HK-2 (cell line): ENCODE measurements around the gene DSG2.
A peak's percentile ranks its signal among the peaks of the same experiment; 100 is the strongest.

Experiments
- DNase-seq: peaks from one replicate; pipeline ENCODE4 v3.0.0-alpha.2; 2018; ENCODE audit not compliant: unreplicated experiment

DSG2 gene

DNA sequence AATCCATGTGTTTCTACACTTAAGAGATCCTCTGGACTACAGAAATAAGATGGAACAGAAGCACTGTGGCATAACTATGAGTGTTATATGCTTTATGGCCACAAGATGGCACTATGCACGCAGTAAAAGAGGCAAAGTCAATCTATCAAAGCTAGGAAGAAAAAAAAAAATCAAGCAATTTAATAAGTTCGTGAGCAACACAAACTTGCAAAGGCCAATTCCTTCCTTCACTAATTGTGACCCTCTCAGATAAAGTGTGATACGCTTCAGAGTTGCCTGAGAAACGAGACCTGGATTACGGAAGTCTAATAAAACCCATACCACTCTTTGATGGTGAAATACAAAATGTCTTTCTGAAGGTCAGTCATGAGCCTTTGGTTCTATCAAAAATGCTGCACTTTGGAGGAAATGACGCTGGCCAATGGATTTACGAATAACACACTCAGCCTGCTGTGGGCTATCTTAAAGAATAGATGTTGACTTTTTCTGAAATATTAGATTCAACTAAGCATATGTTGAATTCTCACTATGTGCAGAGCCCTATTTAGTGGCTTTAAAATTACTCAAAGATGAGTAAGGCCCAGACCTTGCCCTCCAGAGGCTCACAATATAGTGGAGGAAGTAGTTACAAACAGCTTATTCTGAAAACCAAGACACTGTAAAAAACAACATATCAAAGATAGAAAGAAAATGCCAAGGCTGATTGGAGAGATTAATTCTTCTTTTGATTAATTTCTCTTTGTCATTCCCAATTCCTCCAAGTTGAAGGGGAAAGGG lies 58.2 kb downstream of the DSG2 start:
- DNase-seq = peak; percentile 18

DNA sequence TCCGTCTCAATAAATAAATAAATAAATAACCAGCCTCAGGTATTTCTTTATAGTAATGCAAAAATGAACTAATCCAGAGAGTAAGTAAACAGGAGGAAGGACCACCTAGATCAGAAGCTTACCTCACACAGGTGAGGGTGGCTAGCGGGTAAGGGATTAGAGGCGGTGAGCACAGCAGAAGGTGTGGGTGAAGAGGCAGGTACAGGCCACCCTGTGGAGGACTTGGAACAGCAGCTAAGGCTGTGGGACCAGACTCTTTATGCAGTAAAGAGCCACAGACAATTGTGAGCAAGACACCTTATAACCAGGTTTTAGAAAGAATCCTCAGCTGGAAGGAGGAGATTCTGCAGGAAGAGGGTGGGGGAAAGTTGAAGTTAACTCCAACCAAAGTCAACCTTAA lies 59.5 kb downstream of the DSG2 start:
- no peak for DNase-seq

DNA sequence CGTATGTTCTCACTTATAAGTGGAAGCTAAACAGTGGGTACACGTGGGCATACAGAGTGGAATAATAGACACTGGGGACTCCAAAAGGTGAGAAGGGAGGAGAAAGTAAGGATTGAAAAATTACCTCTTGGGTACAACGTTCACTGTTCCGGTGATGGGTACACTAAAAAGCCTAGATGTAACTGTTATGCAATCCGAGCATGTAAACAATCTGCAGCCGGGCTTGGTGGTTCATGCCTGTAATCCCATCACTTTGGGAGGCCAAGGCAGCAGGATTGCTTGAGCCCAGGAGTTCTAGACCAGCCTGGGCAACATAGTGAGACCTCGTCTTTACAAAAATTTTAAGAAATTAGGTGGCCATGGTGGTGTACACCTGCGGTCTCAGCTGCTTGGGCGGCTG lies 60.6 kb downstream of the DSG2 start:
- DNase-seq = no peak

GRCh38 chr18:31562726-31563125 lies 64.7 kb downstream of the DSG2 start:
- no peak for DNase-seq

GRCh38 chr18:31563778-31564177 lies 65.8 kb downstream of the DSG2 start:
- no peak for DNase-seq

GRCh38 chr18:31565345-31565744 lies 67.4 kb downstream of the DSG2 start:
- no peak for DNase-seq

- no peak for DNase-seq
These were observed 68.0 kb downstream of the DSG2 start for GRCh38 chr18:31565782-31566512.

GRCh38 chr18:31566576-31567306 lies 68.8 kb downstream of the DSG2 start:
- no peak for DNase-seq

DNA sequence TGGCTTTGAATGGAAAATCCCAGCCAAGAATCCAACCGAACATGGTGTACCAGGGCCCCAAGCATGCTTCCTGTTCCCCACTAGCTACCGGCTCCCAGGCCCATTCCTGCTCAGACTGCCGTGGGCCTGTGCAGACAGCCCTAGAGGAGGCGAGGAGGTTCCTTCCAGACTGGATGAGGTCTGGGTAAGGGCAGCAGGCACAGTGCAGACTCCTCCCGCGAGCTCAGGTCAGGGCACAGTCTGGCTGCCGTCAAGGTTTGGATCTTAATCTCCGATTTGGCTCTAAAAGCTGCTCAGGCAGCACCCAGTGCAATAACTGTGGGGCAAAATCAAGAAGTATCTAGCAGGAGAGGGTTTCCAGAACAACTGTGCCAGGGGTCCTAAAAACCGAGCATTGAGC lies 74.4 kb downstream of the DSG2 start:
- no peak for DNase-seq

GRCh38 chr18:31573051-31573450 lies 75.1 kb downstream of the DSG2 start:
- DNase-seq = no peak

GRCh38 chr18:31574359-31574758 lies 76.4 kb downstream of the DSG2 start:
- DNase-seq = no peak

DNA sequence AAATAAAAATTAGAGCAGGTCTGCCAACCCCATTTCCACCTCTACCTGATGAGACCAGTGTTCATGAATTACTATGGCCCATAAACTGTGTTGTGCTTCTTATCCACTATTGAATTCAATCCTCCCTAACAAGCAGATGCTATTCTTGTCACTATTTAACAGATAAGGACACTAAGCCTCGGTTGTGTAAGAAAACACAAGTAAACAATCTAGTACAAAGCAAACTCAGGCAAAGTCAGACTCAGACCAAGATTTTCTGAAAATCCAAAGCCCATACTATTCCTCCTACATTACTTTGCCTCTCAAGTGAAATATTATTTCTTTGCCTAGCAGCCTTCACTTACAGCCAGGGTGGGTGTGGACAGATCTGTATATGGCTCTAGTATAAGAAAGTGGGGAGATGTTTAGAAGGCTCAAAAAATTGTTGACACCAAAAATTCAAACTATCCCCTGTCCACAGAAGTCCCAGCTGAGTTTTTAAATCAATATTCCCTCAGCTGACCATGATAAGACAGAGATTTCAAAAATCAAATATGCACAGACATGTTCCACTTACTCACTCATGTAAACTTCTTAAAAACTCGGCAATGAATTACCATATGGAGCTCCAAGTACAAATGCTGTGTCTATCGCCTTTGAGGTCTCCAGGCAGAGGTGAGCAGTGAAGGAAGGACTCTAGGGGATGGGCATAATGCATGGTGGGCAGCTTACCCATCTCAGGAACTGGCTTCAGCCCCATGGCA lies 77.7 kb downstream of the DSG2 start:
- DNase-seq = no peak

- DNase-seq = no peak
These were observed 78.7 kb downstream of the DSG2 start for GRCh38 chr18:31576670-31577069.

- no peak for DNase-seq
These were observed 79.2 kb downstream of the DSG2 start for GRCh38 chr18:31577195-31577594.

DNA sequence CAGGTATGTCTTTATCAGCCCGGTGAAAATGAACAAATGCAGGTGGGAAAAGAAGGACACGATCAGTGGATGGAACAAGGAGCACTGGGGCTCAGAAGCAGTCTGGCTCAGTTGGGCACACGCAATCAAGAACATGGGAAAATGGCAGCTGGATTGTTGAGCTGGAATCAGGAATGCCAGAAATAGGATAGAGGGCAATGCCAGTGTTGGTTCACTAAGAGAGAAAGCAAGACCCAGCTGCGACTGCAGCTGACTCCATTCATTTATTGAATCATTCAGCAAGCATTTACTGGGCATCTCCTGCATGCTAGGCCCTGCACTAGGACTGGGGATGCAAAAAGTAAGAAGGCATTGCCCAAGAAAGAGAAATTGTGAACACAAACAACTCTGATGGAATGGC lies 80.1 kb downstream of the DSG2 start:
- no peak for DNase-seq

DNA sequence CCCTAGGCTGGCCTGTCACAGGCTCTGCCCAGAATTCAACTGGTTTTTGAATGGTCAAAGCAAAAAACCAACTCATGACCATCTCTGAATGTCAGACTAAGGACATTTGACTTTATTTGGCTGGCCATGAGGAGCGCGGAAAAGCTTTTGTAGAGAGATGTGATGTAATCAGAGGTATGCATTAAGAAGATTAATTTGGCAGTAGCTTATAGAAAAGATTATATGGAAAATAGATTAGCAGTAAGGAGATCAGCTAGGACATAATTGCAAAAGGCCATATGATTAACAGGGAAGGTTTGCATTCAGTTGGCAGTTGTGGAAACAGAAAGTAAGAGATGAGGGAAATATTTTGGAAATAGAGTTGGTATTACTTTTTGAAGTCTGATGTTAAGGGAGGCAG lies 81.4 kb downstream of the DSG2 start:
- DNase-seq = no peak

DNA sequence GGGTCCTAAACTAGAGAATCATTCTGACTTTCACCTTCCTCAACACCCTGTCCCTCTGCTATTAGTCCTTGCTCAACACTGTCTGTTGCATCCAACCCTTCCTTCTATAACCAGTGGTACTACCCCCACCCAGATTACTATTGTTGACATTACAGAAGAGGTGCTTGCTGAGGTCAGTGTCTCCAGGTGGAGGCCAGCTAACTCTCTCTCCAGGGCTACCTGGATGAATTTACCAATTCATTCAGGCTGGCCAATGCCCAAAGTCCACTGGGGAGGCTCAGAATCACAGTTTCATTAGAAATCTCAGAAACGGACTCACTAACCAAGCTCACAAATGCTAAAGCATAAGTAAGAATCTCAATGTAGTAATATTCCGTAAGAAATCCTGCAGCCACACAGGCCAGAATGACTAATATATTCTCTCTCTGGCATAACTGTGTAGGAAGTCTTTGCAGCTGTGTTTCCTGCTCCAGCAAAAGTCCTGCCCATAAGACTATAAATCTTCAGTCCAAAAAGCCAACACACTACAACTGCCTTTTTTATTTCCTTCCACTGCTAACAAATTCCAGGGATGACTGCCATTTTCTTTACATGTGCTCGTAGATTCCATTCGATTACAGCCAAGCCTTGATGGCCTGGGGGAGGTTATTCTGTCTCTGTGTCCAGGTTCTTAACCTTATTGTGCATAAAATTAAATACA lies 83.7 kb downstream of the DSG2 start:
- no peak for DNase-seq

GRCh38 chr18:31583185-31583854 lies 85.3 kb downstream of the DSG2 start:
- DNase-seq = no peak

DNA sequence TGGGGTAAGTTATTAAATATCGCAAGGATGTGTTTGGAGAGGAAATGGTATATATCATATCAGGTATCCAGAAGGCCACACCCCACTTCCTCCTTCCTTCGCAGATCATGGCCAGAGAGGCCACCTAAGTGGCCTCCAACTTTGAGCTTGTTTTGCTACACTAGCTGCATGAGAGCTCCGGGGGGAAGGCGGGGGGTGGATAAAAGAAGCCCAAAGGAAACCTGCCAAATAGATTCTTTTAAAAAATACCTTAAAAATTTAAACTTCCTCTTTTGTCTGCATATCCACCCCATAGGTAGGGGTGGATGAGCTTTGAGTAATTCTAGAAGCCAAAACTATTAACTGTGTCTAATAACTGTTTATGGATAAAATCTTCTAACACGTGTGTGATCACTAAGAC lies 88.0 kb downstream of the DSG2 start:
- DNase-seq = no peak

GRCh38 chr18:31586616-31587015 lies 88.6 kb downstream of the DSG2 start:
- no peak for DNase-seq

DNA sequence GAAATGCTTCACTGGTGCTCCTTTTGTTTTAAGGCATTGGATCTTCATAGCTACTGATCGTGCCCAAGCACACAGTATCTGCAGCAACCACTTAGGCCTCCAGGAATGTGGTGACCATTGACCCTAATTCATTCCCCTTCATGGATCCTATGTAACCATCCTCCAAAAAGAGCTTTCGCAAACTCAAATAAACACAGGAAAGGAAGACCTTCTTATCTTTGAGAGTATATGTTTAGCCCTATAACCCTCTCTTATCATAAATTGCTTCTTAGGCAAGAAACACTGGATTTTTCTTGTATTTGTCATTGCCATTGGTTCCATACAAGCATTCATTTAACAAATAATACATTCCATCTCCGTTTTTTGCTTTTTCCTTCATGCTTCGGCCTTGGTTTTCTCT lies 89.6 kb downstream of the DSG2 start:
- no peak for DNase-seq
